NB4 (cell line): ENCODE measurements around the gene PRRC2A.

Experiments used
- DNase-seq: peaks from one replicate; pipeline ENCODE4 v3.0.0; 2010; ENCODE audit warnings: low read depth
- H3K4me3 ChIP-seq: one replicate; pipeline ENCODE4 v1.5.1; 2011; ENCODE audit warnings: mild to moderate bottlenecking, low read depth, low read length, moderate library complexity
- CTCF ChIP-seq: IDR thresholded peaks from one replicate; pipeline ENCODE4 v1.5.1; 2012; ENCODE audit warnings: low read depth, low read length
- MAX ChIP-seq: IDR thresholded peaks from 2 replicates; pipeline ENCODE4 v1.6.1; 2011; ENCODE audit warnings: low read depth, low read length
- MYC ChIP-seq: IDR thresholded peaks from 2 replicates; pipeline ENCODE4 v1.6.1; 2011; ENCODE audit warnings: low read depth, low read length
- POLR2A ChIP-seq: IDR thresholded peaks from 2 replicates; pipeline ENCODE4 v1.6.1; 2011; ENCODE audit warnings: mild to moderate bottlenecking; ENCODE audit not compliant: insufficient read length; ENCODE audit errors: extremely low read depth

PRRC2A gene

DNA sequence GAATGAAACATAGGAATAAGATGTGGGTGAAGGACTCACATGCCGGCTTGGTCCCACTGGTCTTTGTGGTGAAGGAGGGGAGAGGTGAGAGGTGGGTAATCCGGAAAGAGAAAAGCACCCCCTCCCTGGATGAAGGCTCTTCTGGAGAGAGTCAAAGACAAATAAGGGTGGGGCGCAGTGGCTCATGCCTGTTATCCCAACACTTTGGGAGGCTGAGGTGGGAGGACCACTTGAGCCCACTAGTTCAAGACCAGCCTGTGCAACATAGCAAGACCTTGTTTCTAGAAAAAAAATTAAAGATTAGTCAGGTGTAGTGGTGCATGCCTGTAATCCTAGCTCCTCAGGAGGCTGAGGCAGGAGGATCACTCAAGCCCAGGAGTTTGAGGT lies 41.4 kb upstream of the PRRC2A start:
- peak; percentile 56 for DNase-seq
- no peak for TF ChIP-seq MAX
- no peak for TF ChIP-seq CTCF
- no peak for TF ChIP-seq POLR2A
- TF ChIP-seq MYC = no peak
- peak overlapping the region; percentile 98 for H3K4me3 ChIP-seq

GRCh38 chr6:31579546-31580437 lies 40.7 kb upstream of the PRRC2A start:
- peak; percentile 73 for DNase-seq
- TF ChIP-seq MAX = no peak
- TF ChIP-seq POLR2A = peak; percentile 11
- H3K4me3 ChIP-seq = peak overlapping the region; percentile 98

- TF ChIP-seq MAX = no peak
- no peak for TF ChIP-seq POLR2A
- TF ChIP-seq MYC = no peak
- TF ChIP-seq CTCF = no peak
- H3K4me3 ChIP-seq = peak overlapping the region; percentile 92
- DNase-seq = no peak
These were observed 40.1 kb upstream of the PRRC2A start for GRCh38 chr6:31580438-31580740.

GRCh38 chr6:31580807-31581433 lies 39.6 kb upstream of the PRRC2A start:
- peak; percentile 92 for TF ChIP-seq CTCF
- TF ChIP-seq MAX = peak; percentile 3; the same call in 1 of the 2 replicates
- TF ChIP-seq MYC = no peak
- TF ChIP-seq POLR2A = peak; percentile 41
- peak overlapping the region; percentile 92 for H3K4me3 ChIP-seq
- DNase-seq = peak; percentile 93

DNA sequence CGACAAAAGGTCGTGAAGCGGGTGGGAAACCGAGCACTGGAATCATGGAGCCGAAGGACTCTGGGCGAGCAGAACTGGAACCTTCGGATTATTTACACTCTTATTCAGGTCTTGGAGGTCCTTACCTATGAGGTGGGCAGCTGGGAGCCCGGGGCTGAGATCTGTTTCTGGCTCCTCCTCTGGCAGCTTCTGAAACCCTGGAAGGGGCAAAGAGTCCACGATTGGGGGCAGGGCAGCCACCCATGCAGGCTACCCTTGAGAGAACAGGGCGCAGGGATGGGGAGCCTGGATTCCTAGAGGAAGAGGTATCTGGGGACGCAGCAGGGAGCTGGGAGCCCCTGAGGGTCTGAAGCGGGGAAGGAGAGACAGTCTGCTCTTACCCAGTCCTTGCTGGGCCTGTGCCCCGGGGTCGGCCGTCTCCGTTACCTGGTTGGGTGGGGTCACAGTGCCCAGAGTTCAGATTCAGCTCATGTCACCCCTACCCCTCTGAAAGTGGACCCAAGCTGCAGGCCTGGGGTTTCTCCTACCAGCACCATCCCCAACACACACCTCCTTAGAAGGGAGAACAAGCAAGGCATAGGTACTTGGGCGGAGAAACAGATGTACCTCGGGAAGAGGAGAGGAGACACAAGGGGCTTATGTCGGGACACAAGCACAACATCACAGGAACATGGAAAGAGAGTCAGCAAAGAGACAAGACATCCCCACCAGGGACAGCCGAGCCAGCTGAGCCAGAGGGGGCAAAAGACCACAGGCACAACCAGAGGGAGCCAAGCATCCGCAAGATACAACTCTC lies 38.9 kb upstream of the PRRC2A start:
- peak; percentile 54 for DNase-seq
- H3K4me3 ChIP-seq = peak overlapping the region; percentile 92
- TF ChIP-seq MYC (no peak), CTCF (no peak), MAX (no peak), POLR2A (no peak)
